Lung (tissue), 12 donors: Measurements from ENCODE around the gene SENP5. TPM values are rescaled to one million over a fixed set of nuclear protein-coding genes. Genes with fewer than 3 reads are reported as not detected.

Experiments used
- ATAC-seq: fragments of 200-7000 bp; cut with Tn5 transposase; one replicate; pipeline ENCODE4 v1.9.1; 2020; ENCODE audit warnings: moderate number of reproducible peaks; ENCODE audit not compliant: insufficient read depth, low FRiP score
- DNase-seq, 3 donors: peaks; one replicate each; pipeline ENCODE4 v3.0.0-alpha.2; 2013 to 2017
- H3K27ac ChIP-seq, 2 donors: one replicate each; pipeline ENCODE4 v1.5.1; 2013; ENCODE audit warnings: mild to moderate bottlenecking in 2 of 2, moderate library complexity in 2 of 2, control low read depth in 1 of 2, inconsistent platforms in 1 of 2, low read depth in 1 of 2, low read length in 1 of 2
- H3K27me3 ChIP-seq, 3 donors: one replicate each; pipeline ENCODE4 v1.5.1; 2013; ENCODE audit warnings: low read length in 2 of 3; ENCODE audit not compliant: control insufficient read depth in 3 of 3, insufficient read depth in 3 of 3
- H3K36me3 ChIP-seq, 4 donors: one replicate each; pipeline ENCODE4 v1.5.1; 2013; ENCODE audit warnings: low read length in 4 of 4, mild to moderate bottlenecking in 1 of 4, moderate library complexity in 1 of 4; ENCODE audit not compliant: control insufficient read depth in 4 of 4, insufficient read depth in 4 of 4
- H3K4me1 ChIP-seq, 5 donors: one replicate each; pipeline ENCODE4 v1.5.1; 2013; ENCODE audit warnings: low read length in 5 of 5, mild to moderate bottlenecking in 2 of 5, moderate library complexity in 1 of 5; ENCODE audit not compliant: control insufficient read depth in 5 of 5, insufficient read depth in 5 of 5
- H3K4me3 ChIP-seq: one replicate; pipeline ENCODE4 v1.5.1; 2013; ENCODE audit warnings: mild to moderate bottlenecking, control low read depth, moderate library complexity
- H3K9ac ChIP-seq, 2 donors: one replicate each; pipeline ENCODE4 v1.5.1; 2013; ENCODE audit warnings: low read length in 2 of 2, control low read depth in 1 of 2; ENCODE audit not compliant: insufficient read depth in 1 of 2
- H3K9me3 ChIP-seq, 4 donors: one replicate each; pipeline ENCODE4 v1.5.1; 2013; ENCODE audit warnings: low read length in 3 of 4, mild to moderate bottlenecking in 1 of 4, moderate library complexity in 1 of 4; ENCODE audit not compliant: control insufficient read depth in 4 of 4, insufficient read depth in 3 of 4
- WGBS, 2 donors: extraction: QIAGEN DNeasy Blood & Tissue Kit; methylation state at CpG; one replicate each; pipeline ENCODE4 v1.1.7; 2013; 5-methylcytosine and 5-hydroxymethylcytosine counted together
- polyA plus RNA-seq, 2 donors: library from polyadenylated mRNA; stranded (reverse); fragments of 200-250 nt; gene quantifications; one replicate each; pipeline ENCODE4 v1.2.1, GENCODE V29; 2013
- total RNA-seq, 2 donors: library from RNA; depleted of rRNA in 1 of 2; stranded (reverse); fragments of >200 nt in 1 of 2; gene quantifications; one replicate each; pipeline ENCODE4 v1.2.1, GENCODE V29; 2014 to 2021
- TF ChIP-seq, protein P1 (sequence below): IDR thresholded peaks from 2 replicates; pipeline ENCODE4 v1.5.1; 2012; ENCODE audit warnings: mild to moderate bottlenecking; ENCODE audit errors: control extremely low read depth, extremely low read depth
- donor health status: control.
- donor health status: control.
- donor health status: Bipolar disorder and iron deficiency.
- donor health status: healthy.
- donor health status: DM: yes; HTN: yes; CAD: no.

SENP5 gene
- total and polyA plus RNA-seq, 4 donors: 7.7 to 55.7 (median 18.7) TPM

DNA sequence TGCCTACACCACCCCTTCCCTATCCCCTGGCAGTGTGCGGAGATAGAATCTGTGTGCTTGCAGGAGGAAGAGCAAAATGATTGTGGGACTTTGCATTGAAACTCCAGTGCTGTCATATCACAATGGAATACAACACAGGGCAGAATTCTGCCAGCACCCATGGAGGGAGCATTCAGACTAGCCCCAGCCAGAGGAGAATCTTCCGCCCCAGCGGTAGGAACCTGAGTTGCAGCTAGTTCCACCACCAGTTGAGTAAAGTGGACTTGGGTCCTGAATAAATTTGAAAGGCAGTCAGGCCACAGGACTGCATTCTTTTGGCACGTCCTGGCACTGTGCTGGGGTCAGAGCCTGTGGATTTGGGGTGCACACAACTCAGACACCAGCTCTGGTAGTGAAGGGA is 47.1 kb downstream of the SENP5 start:
- Histone ChIP-seq H3K9ac (no peak overlapping the region), H3K27me3 (no peaks in the 10 kb centered on the region), H3K9me3 (peaks cover 0 to 3% (median 0%) of the 10 kb centered on the region in 4 donors), H3K27ac (no peak overlapping the region), H3K4me1 (no peaks in the 10 kb centered on the region), H3K4me3 (no peak overlapping the region), H3K36me3 (peaks cover 8 to 22% (median 12%) of the 10 kb centered on the region in 4 donors)
- ATAC-seq (no peak), DNase-seq (no peak)
- TF ChIP-seq, protein P1, sequence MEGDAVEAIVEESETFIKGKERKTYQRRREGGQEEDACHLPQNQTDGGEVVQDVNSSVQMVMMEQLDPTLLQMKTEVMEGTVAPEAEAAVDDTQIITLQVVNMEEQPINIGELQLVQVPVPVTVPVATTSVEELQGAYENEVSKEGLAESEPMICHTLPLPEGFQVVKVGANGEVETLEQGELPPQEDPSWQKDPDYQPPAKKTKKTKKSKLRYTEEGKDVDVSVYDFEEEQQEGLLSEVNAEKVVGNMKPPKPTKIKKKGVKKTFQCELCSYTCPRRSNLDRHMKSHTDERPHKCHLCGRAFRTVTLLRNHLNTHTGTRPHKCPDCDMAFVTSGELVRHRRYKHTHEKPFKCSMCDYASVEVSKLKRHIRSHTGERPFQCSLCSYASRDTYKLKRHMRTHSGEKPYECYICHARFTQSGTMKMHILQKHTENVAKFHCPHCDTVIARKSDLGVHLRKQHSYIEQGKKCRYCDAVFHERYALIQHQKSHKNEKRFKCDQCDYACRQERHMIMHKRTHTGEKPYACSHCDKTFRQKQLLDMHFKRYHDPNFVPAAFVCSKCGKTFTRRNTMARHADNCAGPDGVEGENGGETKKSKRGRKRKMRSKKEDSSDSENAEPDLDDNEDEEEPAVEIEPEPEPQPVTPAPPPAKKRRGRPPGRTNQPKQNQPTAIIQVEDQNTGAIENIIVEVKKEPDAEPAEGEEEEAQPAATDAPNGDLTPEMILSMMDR: no peak
- WGBS, 2 donors: 96% methylated on average over 4 of the region's 4 CpGs

- peaks cover 0 to 3% (median 0%) of the 10 kb centered on the region in 4 donors for H3K9me3 ChIP-seq
- ATAC-seq: no peak
- H3K27ac ChIP-seq: no peak overlapping the region
- no peaks in the 10 kb centered on the region for H3K4me1 ChIP-seq
- peaks cover 8 to 22% (median 12%) of the 10 kb centered on the region in 4 donors for H3K36me3 ChIP-seq
- TF ChIP-seq, protein P1: no peak
- H3K4me3 ChIP-seq: no peak overlapping the region
- WGBS, 2 donors: 90 to 95% methylated on average over 3 of the region's 3 CpGs
- H3K9ac ChIP-seq: no peak overlapping the region
- no peaks in the 10 kb centered on the region for H3K27me3 ChIP-seq
- DNase-seq: no peak
Measured at GRCh38 chr3:196915375-196915774, 47.7 kb downstream of the SENP5 start.

DNA sequence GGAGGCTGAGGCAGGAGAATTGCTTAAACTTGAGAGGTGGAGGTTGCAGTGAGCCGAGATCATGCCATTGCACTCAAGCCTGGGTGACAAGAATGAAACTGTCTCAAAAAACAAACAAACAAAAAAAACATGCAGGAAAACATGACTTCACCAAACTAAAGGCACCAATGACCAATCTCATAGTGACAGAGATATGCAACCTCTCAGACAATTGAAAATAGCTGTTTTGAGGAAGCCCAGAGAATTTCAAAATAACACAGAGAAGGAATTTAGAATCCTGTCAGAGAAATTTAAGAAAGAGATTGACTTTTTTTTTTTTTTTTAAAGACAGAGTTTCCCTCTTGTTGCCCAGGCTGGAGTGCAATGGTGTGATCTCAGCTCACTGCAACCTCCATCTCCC is 48.5 kb downstream of the SENP5 start:
- Histone ChIP-seq H3K9me3 (peaks cover 0 to 3% (median 0%) of the 10 kb centered on the region in 4 donors), H3K4me3 (no peak overlapping the region), H3K36me3 (peaks cover 8 to 22% (median 12%) of the 10 kb centered on the region in 4 donors), H3K27me3 (no peaks in the 10 kb centered on the region), H3K9ac (no peak overlapping the region), H3K4me1 (no peaks in the 10 kb centered on the region), H3K27ac (no peak overlapping the region)
- no peak for ATAC-seq
- TF ChIP-seq, protein P1: no peak
- no peak for DNase-seq
- 96 to 97% methylated on average over 1 of the region's 1 CpG for WGBS, 2 donors

- ATAC-seq: no peak
- Histone ChIP-seq H3K4me1 (no peaks in the 10 kb centered on the region), H3K9ac (no peak overlapping the region), H3K4me3 (no peak overlapping the region), H3K36me3 (peaks cover 8 to 22% (median 12%) of the 10 kb centered on the region in 4 donors), H3K27me3 (no peaks in the 10 kb centered on the region), H3K9me3 (peaks cover 0 to 3% (median 0%) of the 10 kb centered on the region in 4 donors), H3K27ac (no peak overlapping the region)
- DNase-seq: no peak
- TF ChIP-seq, protein P1: no peak
- WGBS, 2 donors: 97 to 99% methylated on average over 3 of the region's 3 CpGs
Measured at GRCh38 chr3:196916995-196917394, 49.3 kb downstream of the SENP5 start.
